ENCODE measurements around the gene CEACAM7. TPM values are rescaled to one million over a fixed set of nuclear protein-coding genes. Genes with fewer than 3 reads are reported as not detected.

The CEACAM7 gene
- total and polyA plus RNA-seq, 2 experiments from 2014 or later = not detected

DNA sequence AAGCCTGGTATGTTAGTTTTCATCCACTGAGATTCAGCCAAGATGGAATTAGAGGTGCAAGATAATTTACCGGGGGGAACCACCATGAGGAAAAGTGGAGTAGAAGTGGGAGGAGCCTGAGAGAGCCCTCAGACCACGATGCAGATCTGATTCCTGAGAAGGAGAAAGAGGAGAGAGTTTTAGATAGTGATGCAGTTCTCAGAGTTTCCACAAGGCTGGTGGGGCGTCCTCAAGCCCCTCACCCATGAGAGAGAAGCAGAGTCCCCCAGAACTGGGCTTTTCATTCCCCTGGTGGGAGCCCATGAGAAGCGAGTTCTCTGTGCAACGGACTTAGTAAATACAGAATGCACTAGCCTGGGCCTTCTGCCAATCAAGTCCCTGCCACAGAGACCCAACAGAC lies 38.4 kb upstream of the CEACAM7 start:
- no peak for DNase-seq
- Histone ChIP-seq H3K4me1 (ENCODE audit: insufficient read depth) (no peaks in the 10 kb centered on the region), H3K27me3 (replicated peaks; ENCODE audit: insufficient read depth) (peaks cover 33% of the 10 kb centered on the region), H3K4me2 (ENCODE audit: unreplicated experiment) (no peak overlapping the region), H3K36me3 (ENCODE audit: low read depth) (no peaks in the 10 kb centered on the region), H3F3A (ENCODE audit: insufficient read depth) (no peaks in the 10 kb centered on the region), H2AFZ (no peak overlapping the region), H4K20me1 (ENCODE audit: insufficient read depth) (no peaks in the 10 kb centered on the region), H3K9me3 (ENCODE audit: low read depth) (no peaks in the 10 kb centered on the region), H3K9ac (no peak overlapping the region), H3K9me2 (ENCODE audit: insufficient read depth) (no peaks in the 10 kb centered on the region), H3K4me3 (no peak overlapping the region), H3K79me2 (ENCODE audit: insufficient read depth) (no peaks in the 10 kb centered on the region), H3K27ac (no peak overlapping the region)
- 22 to 25% methylated on average over 5 of the region's 5 CpGs for WGBS, 2 experiments (ENCODE audit: low coverage in 1 of 2, low lambda C conversion rate in 2 of 2, missing lambda C conversion rate in 2 of 2)
- in situ Hi-C loops (cut with MboI) = no loop called here
- TF ChIP-seq EZH2 (IDR thresholded peaks at IDR 0.05; ENCODE audit: insufficient read depth, poor library complexity, severe bottlenecking) = no peak
- TF ChIP-seq EZH2phosphoT487 (IDR thresholded peaks at IDR 0.05; ENCODE audit: insufficient read depth, low read depth) = no peak

DNA sequence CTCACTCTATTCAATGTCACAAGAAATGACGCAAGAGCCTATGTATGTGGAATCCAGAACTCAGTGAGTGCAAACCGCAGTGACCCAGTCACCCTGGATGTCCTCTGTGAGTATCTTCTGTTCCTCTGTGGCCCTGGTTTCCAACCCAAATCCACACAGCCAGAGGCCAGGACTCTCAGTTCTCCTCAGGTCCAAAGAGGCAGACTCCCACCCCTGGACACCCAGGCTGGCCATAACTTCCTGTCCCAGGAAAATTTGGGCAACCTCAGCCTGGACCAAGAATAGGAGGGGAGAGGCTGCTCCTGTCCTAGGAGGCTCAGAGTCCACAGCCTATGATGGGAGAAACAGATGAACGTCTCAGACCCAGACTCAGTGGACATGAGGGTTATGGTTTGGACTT lies 32.0 kb upstream of the CEACAM7 start:
- in situ Hi-C loops (cut with MboI) = no loop called here
- H3K4me2 ChIP-seq (ENCODE audit: unreplicated experiment) = no peak overlapping the region
- WGBS, 2 experiments (ENCODE audit: low coverage in 1 of 2, low lambda C conversion rate in 2 of 2, missing lambda C conversion rate in 2 of 2) = 44 to 62% methylated on average over 3 of the region's 3 CpGs
- no peak overlapping the region for H3K9ac ChIP-seq
- TF ChIP-seq EZH2 (IDR thresholded peaks at IDR 0.05; ENCODE audit: insufficient read depth, poor library complexity, severe bottlenecking) (no peak), EZH2phosphoT487 (IDR thresholded peaks at IDR 0.05; ENCODE audit: insufficient read depth, low read depth) (no peak)
- no peak overlapping the region for H2AFZ ChIP-seq
- no peak for DNase-seq
- H3K27me3 ChIP-seq (replicated peaks; ENCODE audit: insufficient read depth) = peaks cover 10% of the 10 kb centered on the region; the same call in 1 of the 2 replicates
- no peak overlapping the region for H3K4me3 ChIP-seq
- H3K79me2 ChIP-seq (ENCODE audit: insufficient read depth) = no peaks in the 10 kb centered on the region
- no peaks in the 10 kb centered on the region for H3F3A ChIP-seq (ENCODE audit: insufficient read depth)
- no peaks in the 10 kb centered on the region for H3K9me3 ChIP-seq (ENCODE audit: low read depth)
- no peaks in the 10 kb centered on the region for H3K4me1 ChIP-seq (ENCODE audit: insufficient read depth)
- H3K9me2 ChIP-seq (ENCODE audit: insufficient read depth) = no peaks in the 10 kb centered on the region
- no peaks in the 10 kb centered on the region for H3K36me3 ChIP-seq (ENCODE audit: low read depth)
- H3K27ac ChIP-seq = no peak overlapping the region
- H4K20me1 ChIP-seq (ENCODE audit: insufficient read depth) = no peaks in the 10 kb centered on the region

DNA sequence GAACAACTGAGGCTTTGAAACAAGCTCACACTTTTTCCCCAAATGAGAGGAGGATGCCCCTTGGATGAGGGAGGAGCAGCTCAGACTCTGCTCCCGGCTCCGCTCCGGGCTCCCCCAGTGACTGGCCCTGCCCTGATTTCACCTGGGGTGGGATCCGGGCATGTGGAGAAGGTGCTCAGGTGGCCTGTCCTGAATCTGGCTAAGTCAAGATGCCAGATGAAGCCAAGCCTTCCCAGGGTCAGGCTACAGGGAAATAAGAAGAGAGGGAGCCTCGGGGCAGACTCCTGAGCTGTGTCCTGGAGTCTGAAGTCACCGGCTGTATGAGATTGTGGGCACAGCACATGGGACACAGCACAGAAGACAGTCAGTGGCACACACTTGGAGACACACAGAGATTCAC lies 30.7 kb upstream of the CEACAM7 start:
- Histone ChIP-seq H3F3A (ENCODE audit: insufficient read depth) (no peaks in the 10 kb centered on the region), H3K27ac (no peak overlapping the region), H3K79me2 (ENCODE audit: insufficient read depth) (no peaks in the 10 kb centered on the region), H4K20me1 (ENCODE audit: insufficient read depth) (no peaks in the 10 kb centered on the region), H3K27me3 (replicated peaks; ENCODE audit: insufficient read depth) (peaks cover 6% of the 10 kb centered on the region; the same call in 1 of the 2 replicates), H3K36me3 (ENCODE audit: low read depth) (no peaks in the 10 kb centered on the region), H3K4me2 (ENCODE audit: unreplicated experiment) (no peak overlapping the region), H3K4me1 (ENCODE audit: insufficient read depth) (no peaks in the 10 kb centered on the region), H3K4me3 (no peak overlapping the region), H3K9me2 (ENCODE audit: insufficient read depth) (no peaks in the 10 kb centered on the region), H3K9ac (no peak overlapping the region), H3K9me3 (ENCODE audit: low read depth) (no peaks in the 10 kb centered on the region), H2AFZ (no peak overlapping the region)
- no peak for TF ChIP-seq EZH2phosphoT487 (IDR thresholded peaks at IDR 0.05; ENCODE audit: insufficient read depth, low read depth)
- no peak for TF ChIP-seq EZH2 (IDR thresholded peaks at IDR 0.05; ENCODE audit: insufficient read depth, poor library complexity, severe bottlenecking)
- DNase-seq = no peak
- in situ Hi-C loops (cut with MboI) = no loop called here
- WGBS, 2 experiments (ENCODE audit: low coverage in 1 of 2, low lambda C conversion rate in 2 of 2, missing lambda C conversion rate in 2 of 2) = 12 to 15% methylated on average over 6 of the region's 6 CpGs

DNA sequence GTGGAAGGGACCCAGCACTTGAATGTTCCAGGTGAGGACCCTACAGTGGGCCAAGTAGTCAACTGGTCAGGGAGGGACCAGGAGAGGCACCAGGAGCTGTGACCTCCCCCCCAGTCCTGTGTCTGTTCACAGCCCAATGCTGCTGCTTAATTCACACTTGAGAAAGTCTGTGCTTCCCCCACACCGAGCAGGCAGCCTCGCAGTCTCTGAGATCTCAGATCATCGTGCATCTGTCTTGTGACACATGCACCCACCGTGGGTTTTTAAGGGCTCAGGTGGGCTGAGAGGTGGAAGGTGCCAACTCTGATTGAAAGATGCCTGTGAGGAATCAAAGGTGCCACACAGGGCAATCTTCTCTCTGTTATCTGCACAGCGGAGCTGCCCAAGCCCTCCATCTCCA lies 26.5 kb upstream of the CEACAM7 start:
- in situ Hi-C loops (cut with MboI) = no loop called here
- no peak for TF ChIP-seq EZH2 (IDR thresholded peaks at IDR 0.05; ENCODE audit: insufficient read depth, poor library complexity, severe bottlenecking)
- TF ChIP-seq EZH2phosphoT487 (IDR thresholded peaks at IDR 0.05; ENCODE audit: insufficient read depth, low read depth) = no peak
- Histone ChIP-seq H3K79me2 (ENCODE audit: insufficient read depth) (no peaks in the 10 kb centered on the region), H3K27ac (no peak overlapping the region), H3K36me3 (ENCODE audit: low read depth) (no peaks in the 10 kb centered on the region), H3F3A (ENCODE audit: insufficient read depth) (no peaks in the 10 kb centered on the region), H2AFZ (no peak overlapping the region), H3K9me2 (ENCODE audit: insufficient read depth) (no peaks in the 10 kb centered on the region), H3K9me3 (ENCODE audit: low read depth) (no peaks in the 10 kb centered on the region), H3K4me3 (no peak overlapping the region), H4K20me1 (ENCODE audit: insufficient read depth) (no peaks in the 10 kb centered on the region), H3K4me1 (ENCODE audit: insufficient read depth) (no peaks in the 10 kb centered on the region), H3K27me3 (replicated peaks; ENCODE audit: insufficient read depth) (peaks cover 5% of the 10 kb centered on the region; the same call in 1 of the 2 replicates), H3K9ac (no peak overlapping the region), H3K4me2 (ENCODE audit: unreplicated experiment) (no peak overlapping the region)
- DNase-seq = no peak
- 11 to 17% methylated on average over 5 of the region's 5 CpGs for WGBS, 2 experiments (ENCODE audit: low coverage in 1 of 2, low lambda C conversion rate in 2 of 2, missing lambda C conversion rate in 2 of 2)

All from GM23248 (cell line).